ENCODE measurements around the gene CCL15.
"Not testable (repeated sequence)": the region's sequence is repeated elsewhere in the genome, so short reads cannot be mapped to it uniquely, and the experiment has no call there.

The CCL15 gene, protein sequence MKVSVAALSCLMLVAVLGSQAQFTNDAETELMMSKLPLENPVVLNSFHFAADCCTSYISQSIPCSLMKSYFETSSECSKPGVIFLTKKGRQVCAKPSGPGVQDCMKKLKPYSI

DNA sequence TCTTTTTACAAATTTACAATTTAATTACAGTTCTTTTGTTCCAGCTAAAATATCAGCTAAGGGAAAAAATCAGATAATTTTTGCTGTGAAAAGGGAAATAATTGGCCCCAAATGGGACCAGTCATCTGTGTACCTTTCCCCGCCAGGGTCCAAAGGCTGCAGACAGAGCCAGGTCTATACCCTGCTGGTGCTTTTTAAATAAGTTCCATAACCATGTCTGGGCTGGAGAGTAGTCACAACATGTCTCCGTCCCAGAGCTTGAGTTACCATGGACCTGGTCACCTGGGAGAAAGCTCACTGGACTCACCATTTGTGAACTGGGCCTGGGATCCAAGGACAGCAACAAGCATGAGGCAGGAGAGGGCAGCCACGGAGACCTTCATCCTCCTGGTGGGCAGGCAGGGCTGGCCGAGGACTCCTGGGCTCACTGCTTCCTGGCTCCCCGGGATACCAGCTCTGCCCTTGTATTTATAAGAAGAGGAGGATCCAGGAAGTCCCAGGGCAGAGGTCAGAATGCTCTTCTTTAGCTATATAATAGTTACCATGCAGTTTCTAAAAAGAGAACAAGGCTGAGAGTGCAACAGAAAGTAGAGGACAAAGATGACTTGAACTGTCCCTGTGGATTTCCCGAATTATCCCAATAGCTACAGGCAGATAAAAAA lies at the start of gene CCL15:
Gene CCL15, minus strand, starts transcription at position 444 of the 662 bp plus-strand sequence. Its CDS starts 61 bp downstream, at position 383.
- DNase-seq, result no peak

DNA sequence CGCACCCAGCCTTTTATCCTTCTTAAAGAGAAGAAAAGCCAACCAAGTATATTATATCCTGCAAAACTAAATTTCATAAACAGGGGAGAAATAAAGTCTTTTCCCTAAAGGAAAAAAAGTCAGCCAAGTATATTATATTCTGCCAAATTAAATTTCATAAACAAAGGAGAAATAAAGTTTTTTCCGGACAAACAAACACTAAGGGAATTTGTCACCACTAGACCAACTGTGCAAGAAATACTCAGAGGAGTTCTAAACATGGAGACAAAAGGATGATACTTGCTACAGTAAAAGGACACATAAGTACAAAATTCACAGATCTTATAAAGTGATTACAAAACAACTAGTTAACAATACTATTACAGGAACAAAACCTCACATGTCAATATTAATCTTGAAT lies 48.3 kb upstream of the CCL15 start:
- no peak for DNase-seq

DNA sequence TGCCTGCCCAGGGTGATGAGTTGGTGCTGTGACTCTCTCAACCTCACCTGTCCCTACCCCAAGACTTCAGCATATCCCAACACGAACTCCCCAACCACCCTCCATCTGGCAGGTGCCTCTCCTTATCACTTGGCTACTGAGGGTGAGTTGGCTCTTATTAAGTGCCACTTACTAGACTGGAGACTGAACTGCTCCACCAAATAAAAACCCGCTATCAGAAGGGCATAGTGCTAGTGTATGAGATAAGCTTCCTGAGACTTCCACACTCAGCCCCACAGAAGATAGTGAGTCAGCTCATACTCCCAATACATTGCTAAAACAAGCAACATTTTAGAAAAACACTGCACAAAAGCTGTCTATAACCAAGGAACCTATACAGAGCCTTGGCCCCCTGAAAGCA lies 46.7 kb upstream of the CCL15 start:
- no peak for DNase-seq

DNA sequence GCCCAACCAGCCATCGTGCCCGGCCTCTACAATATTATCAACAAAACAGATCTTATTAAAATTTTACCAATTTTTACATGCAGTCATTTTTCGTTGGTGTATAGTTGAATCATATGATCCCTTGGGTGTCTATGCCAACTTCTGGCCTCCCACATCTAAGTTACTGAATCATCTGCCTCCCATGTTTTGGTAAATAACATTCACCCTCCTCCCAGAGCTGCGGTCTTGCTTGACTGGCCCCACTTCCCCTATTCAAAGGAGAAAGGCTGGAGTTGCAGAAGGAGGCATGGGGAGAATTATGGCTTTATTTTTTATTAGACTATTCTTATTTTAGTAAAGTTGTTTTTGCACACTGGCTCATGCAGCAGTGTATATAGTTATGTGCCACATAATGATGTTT lies 34.9 kb upstream of the CCL15 start:
- DNase-seq, result no peak

DNA sequence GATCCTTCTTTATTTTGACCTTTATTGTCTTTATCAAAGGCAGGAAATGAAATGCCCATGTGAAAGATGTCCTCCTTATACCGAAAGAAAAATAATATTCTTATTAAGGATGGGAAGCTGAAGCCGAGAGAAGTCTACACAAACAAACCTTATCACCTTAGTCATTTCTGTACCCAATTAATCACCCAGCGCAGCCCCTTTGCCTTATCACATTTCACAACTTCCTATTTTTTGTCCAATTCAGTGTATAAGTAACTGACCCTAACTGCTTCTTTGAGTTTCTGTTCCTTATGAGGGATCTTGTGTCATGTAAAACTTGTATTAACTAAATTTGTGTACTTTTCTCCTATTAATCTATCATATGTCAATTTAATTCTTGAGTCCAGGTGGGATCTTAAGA lies 32.8 kb upstream of the CCL15 start:
- no peak for DNase-seq

DNA sequence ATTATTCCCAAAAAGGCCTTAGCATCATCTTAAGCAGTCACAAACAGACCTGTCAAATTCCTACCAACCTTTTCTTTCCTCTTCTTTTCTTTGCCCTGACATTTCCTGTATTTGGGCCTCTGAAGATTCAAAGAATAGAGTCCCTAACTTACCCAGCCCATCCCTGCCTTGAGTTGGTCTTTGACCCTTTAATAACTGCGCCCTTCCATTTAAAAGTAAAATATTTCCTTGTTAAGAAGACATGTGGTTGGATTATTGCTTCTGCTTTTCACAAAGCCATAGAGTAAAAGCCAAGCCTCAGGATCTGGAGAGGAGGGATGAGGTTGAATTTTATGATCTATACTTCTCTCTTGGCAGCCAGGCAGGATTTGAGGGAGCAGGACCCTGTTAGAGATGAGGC lies 29.6 kb upstream of the CCL15 start:
- no peak for DNase-seq

DNA sequence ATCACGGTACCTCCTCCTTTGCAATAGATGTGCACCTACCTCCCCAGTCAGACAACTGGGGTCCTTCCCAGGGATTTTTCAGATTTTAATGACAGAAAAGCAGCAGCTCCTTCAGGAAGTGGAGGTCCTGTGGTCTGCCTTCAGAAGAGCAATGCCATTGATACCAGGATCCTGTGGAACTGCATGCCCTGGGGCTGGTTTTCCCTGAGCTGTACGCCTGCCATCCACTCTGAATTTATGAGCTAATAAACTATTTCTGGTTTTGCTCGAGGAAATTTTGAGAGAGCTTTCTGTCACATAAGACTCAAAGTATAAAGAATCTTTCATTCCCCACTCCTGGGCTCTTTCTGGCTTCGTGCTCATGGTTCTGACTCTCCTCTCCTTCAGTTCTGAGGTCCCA lies 26.4 kb upstream of the CCL15 start:
- no peak for DNase-seq

DNA sequence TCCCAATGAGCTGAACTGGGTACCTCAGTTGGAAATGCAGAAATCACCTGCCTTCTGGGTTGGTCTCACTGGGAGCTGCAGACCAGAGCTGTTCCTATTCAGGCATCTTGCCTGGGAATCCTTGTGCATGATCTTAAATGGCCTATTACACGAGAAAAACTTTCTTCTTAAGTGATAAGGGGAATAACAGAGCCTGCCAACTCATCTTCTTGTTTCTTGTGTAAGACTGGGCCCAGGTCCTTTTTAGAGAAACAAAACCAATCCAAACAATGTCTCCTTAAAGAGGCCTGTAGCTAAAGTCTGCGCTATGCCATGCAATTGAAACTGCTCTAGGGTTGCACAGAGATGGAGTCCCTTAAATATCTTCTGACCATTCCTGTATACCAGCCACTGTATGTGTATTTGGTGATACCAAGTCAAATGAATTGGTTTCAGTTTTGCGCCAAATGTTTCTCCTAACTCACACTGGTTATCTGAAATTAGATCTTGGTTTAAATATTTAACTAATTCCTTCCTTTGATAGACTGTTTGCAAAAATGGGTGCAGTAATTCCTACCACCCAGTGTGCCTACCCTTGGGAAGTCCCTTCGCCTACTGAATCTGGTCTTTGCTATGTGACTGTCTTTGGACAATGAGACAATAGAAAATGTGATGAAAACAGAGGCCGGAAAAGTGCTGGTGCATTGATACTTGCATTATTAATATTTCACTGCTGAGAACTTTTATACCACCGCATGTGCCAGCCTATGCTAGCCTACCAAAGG lies 22.9 kb upstream of the CCL15 start:
- DNase-seq, result no peak

DNA sequence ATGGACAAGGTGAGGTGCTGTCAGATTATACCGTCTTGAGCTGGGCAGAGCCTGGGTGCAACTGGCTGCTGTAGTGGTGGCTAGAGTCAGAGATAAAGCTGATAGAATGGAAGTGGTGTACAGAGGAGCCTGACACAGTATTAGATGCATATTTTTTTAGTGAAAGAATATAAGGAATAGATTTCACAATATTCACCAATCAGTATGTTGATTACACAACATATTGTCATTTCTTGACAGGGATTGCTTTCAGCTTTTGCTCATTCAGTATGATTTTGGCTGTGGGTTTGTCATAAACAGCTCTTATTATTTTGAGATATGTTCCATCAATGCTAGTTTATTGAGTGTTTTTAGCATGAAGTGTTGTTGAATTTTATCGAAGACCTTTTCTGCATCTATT lies 18.1 kb upstream of the CCL15 start:
- DNase-seq, result no peak

DNA sequence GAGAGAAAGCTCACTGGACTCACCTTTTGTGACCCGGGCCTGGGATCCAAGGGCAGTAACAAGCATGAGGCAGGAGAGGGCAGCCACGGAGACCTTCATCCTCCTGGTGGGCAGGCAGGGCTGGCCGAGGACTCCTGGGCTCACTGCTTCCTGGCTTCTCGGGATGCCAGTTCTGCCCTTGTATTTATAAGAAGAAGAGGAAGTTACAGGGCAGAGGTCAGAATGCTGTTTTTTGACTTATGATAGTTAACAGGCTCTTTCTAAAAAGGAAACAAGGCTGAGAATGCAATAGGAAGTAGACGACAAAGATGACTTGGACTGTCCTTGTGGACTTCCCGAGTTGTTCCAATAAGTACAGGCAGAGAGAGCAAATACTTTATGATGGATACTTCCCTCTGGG lies 16.4 kb upstream of the CCL15 start, which contains the start of gene CCL23:
Gene CCL23, minus strand, starts transcription at position 174 of the 400 bp plus-strand sequence. Its CDS starts 75 bp downstream, at position 99.
- DNase-seq, result peak; percentile 11

DNA sequence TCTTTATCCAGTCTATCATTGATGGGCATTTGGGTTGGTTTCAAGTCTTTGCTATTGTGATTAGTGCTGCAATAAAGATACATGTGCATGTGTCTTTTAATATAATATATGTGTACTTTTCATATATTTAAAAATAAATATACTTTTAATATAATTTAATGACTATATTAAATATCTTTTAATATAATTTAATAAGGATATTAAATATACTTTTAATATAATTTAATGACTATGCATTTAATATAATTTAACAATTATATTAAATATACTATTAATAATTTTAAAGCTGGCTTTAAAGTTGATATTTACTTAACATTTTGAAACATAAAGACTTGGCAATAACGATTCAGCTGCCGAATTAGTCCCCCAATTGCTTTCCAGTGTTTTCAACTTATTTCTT lies 15.2 kb upstream of the CCL15 start:
- DNase-seq, result no peak

DNA sequence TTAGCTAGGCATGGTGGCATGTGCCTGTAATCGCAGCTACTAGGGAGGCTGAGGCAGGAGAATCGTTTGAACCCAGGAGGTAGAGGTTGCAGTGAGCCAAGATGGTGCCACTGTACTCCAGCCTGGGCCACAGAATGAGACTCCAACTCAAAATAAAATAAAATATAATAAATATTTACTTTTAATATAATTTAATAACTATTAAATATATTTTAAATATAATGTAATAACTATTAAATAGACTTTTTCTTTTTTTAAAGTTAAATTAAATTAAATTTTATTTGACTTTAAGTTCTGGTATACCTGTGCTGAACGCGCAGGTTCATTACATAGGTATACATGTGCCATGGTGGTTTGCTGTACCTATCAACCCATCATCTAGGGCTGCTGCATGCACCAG lies 14.5 kb upstream of the CCL15 start:
- not testable (repeated sequence) for DNase-seq

DNA sequence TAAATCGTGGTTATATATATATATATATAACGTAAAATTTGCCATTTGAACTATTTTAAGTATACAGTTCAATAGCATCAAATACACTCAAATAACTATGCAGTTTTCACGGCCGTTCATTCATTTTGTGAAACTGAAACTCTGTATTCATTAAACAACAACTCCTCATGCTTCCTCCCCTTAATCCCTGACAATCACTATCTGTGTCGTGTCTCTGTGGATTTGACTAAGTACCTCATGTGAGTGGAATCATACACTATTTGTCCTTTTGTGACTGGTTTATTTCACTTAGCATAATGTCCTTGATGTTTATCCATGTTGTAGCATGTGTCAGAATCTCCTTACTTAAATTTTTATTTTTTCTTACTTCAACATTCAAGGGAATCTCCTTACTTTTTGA lies 13.6 kb upstream of the CCL15 start:
- no peak for DNase-seq

DNA sequence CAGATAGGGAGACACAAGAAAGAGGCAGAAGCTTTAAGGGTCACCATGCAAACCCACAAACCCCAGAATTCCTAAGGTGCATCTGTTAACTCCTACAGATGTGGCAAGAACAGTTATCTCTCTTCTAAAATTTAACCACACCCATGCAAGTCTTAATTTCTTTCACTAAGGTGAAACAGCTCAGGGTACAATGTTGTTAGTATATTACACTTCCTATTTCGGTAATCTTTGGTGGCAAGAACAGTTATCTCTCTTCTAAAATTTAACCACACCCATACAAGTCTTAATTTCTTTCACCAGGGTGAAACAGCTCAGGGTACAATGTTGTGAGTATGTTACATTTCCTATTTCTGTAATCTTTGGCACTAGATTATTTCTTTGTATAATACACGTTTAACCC lies 9.8 kb upstream of the CCL15 start:
- DNase-seq, result no peak

DNA sequence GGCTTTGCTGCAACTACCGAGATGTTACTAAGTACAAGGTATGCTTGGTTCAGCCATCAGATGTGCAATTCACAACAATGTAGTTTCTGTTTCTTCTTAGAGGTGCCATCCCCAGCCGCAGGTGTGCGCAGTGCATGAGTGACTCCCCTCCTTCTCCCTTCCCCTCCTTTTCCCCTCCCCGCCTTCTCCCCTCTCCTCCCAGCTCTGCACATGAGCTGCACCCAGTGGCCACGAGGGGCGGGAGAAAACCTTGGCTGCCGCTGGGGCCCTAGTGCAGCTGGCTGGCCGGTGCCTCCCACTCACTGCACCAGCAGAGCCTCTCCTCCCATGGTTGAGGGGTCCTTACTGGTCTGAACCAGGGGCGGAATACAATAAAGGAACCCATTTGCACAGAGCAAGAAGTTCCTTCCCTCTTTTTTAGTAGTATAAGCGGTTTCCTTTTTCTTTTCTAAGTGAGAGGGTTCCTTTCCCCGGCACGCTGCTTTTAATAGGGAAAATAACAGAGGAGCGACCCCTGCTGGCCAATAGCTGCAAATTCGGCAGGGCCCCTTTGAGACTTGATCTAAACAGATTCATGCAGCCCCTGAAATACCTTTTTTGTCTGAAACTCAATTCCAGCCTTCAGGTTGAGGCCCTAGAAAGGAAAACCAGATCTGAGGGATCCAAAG lies 7.8 kb upstream of the CCL15 start:
- no peak for DNase-seq

DNA sequence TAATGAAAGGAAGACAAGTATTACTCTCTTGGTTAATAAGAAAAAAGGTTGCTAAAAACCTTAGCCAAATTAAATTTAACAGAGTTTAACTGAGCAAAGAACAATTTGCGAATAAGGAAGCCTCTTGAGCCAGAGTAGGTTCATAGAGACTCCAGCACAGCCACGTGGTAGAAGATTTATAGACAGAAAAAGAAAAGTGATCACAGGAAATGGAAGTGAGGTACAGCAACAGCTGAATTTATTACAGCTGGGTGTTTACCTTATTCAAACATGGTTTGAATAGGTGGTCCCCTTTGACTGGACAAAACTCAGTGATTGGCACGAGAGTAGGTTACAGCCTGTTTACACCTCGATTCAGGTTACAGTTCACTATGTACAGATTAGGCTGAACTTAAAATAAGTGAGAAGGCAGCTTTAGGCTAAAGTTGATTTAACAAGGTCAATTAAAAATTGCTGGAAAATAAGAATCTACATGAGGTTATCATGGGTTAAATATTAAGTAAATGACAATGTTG lies 3.3 kb upstream of the CCL15 start:
- DNase-seq, result no peak

DNA sequence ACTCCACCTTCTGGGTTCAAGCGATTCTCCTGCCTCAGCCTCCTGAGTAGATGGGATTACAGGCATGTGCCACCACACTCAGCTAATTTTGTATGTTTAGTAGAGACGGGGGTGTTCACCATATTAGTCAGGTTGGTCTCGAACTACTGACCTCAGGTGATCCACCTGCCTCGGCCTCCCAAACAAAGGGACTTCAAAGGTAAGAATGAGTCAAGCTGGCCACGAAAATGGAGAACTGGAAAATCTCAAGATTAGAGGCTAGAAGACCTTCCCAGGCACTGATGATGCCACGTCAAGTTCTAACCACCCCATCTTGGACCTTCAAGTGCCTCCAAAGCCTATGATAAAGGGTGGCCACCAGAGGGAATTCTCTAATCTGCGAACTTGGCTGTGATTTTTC lies 1.3 kb upstream of the CCL15 start:
- DNase-seq, result no peak

DNA sequence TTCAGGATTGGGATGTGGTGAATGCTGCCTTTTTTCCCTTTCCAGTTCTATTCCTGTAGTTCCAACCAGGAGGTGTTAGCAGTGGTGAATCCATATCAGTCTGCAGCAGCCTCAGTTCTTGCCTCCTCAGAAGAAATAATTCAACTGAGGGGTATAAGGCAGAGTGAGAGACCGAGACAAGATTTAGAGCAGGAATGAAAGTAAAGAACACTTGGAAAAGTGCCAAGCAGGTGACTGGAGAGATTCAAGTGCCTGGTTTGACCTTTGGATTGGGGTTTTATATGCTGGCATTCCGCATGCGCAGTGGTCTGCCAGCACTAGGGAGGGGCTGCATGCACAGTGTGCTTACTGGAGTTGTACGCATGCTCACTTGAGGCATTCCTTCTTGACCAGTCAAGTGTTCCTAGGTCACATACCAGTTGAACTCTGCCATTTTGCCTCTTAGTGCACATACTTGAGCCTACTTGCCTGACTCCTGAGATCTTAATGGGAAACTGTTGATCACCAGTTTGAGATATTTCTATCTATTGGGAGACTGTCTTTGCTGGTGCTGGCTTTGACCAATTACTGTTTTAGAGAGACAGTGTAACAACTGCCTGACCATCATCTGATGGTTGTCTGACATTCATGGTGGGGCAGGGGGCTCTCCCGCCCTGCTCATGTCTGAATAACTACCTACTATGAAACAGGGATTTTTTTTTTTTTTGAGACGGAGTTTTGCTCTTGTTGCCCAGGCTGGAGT lies 680 bp upstream of the CCL15 start:
- DNase-seq, result no peak

DNA sequence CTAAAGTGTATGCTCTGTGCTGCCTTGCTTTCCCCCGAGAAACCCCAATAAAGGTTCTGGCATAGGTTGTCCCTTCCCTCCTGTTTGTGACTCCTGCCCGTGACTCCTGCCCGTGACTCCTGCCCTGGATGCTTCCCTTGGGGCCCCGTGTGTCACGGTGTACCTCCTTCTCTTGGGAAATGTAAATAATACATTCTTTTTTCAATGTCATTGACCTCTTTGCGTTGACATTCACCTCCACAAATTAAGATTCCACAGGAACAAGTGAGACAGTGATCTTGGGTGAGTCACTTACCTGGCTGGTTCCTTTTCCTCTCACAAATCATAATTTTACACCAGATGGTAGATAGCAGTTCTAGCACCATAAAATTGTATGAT lies 632 bp downstream of the CCL15 start:
- DNase-seq, result no peak

DNA sequence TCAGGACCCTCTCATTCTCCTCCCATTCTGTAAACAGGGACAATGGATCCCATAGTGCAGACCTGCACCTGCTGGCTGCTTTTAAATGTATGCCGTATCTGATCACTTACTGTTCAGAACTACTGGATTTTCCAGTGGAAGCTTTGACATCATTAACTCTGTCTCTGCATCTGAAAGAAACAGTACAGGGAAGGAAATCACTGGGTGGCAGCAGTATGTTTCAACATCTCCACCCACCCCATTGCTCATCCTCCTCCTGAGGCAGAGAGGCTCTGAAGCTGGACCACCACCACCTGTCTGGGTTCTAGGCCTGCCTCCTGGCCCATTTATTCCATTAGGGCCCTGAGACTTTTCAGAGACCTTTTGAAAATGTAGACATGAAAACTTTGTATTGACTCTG lies 2.6 kb downstream of the CCL15 start:
- DNase-seq, result no peak

DNA sequence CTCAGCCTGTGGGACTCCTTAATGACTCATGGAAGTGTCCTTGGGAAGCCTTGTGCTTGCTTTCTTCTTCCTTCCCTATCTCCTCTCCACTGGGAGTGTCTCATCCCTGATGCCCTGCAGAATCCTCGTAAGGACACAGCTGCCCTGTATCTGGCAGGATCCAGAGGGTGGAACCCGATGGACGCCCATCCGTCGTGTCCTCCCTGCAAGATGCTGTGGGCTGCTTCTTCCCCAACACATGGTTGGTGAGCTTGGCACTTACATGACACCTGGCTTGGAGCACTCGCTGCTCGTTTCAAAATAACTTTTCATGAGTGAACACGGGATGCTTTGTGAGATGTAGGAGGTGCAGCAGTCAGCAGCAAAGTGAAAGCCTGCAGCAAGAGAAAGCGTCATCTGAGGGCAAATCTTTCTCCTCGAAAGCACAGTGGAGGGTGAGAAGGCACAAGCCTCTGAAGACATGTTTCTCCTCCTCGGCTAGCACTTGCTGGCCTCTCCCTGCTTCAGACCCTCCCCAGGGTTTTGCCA lies 3.3 kb downstream of the CCL15 start:
- DNase-seq, result no peak

DNA sequence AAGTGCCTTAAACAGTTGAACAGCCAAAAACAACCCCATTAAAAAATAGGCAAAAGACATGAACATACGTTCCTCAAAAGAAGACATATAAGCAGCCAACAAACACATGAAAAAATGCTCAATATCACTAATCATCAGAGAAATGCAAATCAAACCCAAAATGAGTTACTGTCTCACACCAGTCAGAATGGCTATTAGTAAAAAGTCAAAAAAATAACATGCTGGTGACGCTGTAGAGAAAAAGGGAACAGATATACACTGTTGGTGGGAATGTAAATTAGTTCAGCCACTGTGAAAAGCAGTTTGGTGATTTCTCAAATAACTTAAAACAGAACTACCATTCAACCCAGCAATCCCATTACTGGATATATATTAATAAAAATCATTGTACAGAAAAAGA lies 6.0 kb downstream of the CCL15 start:
- not testable (repeated sequence) for DNase-seq

DNA sequence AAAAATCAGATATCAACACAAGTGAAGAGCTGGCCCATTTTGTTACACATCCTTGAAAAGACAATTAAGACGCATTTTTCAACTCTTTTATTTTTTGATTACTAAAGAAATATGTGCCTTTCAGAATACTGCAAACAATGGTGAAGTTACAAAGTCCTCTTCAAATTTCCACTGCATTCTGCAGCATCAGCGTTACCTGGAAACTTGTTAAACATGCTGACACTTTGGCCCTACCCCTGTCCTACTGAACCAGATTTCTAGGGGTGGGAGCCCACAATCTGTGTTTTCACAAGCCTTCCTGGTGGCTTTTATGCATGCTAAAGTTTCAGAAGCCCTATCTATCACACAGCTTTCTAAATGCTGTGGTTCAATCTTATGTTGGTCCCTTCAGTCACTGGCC lies 10.3 kb downstream of the CCL15 start:
- no peak for DNase-seq
